Measurements from ENCODE around the gene SIGLEC1. TPM values are rescaled to one million over a fixed set of nuclear protein-coding genes. Genes with fewer than 3 reads are reported as not detected.

The SIGLEC1 gene
- total and polyA plus RNA-seq, 2 of the 8 experiments (the other 6 are each of a cell fraction or from before 2014, with no cell fraction given) = 0.02 TPM; not detected in 1

DNA sequence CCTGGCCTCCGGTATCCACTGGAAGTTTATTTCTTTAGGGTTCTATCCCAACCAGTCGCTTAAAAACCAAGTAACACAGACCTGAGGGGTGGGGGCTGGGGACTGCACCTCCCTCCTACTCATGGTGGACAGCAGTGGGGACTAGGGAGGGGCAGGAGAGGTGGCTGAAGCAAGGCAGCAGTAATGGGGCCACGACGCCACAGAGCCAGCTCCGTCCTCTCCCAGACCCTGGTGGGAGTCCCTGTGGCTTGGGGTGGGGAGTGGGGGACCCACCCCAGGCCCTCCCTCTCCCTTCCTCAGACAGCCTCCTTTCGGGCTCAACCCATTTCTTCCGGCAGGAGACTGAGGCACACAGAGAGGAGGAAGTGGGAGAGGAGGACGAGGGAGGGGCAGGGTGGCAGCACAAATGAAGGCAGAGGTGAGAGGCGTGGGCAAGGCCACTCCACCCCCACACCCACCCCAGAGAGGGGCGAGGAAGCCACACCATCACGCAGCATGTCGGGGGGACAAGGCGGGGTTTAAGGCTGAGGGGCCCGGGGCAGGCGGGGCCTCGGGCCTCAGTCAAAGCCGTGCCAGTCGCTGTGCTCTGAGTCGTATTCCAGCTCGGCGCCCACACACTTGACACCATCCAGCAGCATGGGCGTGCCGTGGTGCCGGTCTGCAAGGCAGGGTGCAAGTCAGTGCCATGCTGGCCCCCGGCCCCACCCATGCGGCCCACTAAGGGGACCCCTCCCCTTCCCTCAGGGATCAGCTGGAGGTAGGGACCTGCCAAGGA, 41.3 kb upstream of the SIGLEC1 start:
- Histone ChIP-seq H3K18ac (ENCODE audit: extremely low read depth, low read length) (no peak overlapping the region), H4K8ac (ENCODE audit: extremely low read depth, insufficient read depth, low read length) (no peak overlapping the region), H3K23ac (ENCODE audit: insufficient read length) (no peak overlapping the region), H3K79me2 (ENCODE audit: control insufficient read depth in 1 of 2, insufficient read depth in 2 of 2, low read length in 2 of 2) (no peaks in the 10 kb centered on the region), H3K14ac (ENCODE audit: insufficient read length) (no peak overlapping the region), H3K4me3 (ENCODE audit: extremely low read depth in 1 of 4, insufficient read depth in 2 of 4, low read depth in 3 of 4, low read length in 4 of 4) (no peak overlapping the region), H4K5ac (ENCODE audit: insufficient read length, low read depth, low read length) (no peak overlapping the region), H2AK5ac (ENCODE audit: low read depth, low read length) (no peak overlapping the region), H2BK15ac (ENCODE audit: low read length) (no peak overlapping the region), H3K4me1 (replicated peaks in 1 of 4; ENCODE audit: control insufficient read depth in 3 of 4, insufficient read depth in 4 of 4, low read length in 3 of 4) (peaks cover 0 to 17% (median 4%) of the 10 kb centered on the region in 4 experiments; a peak in 5 of 7 replicates), H2BK5ac (ENCODE audit: low read depth, low read length) (no peak overlapping the region), H2BK12ac (ENCODE audit: low read depth, low read length) (no peak overlapping the region), H3K9me3 (ENCODE audit: insufficient read depth in 2 of 2, low read depth in 1 of 2, low read length in 1 of 2) (no peaks in the 10 kb centered on the region), H2AFZ (ENCODE audit: low read length) (no peak overlapping the region), H3K23me2 (ENCODE audit: low read depth, low read length) (peaks cover 19% of the 10 kb centered on the region), H3K4ac (replicated peaks; ENCODE audit: insufficient read length, low read depth, low read length) (no peak overlapping the region), H3K27me3 (replicated peaks in 1 of 4; ENCODE audit: control insufficient read depth in 3 of 4, extremely low read depth in 1 of 4, insufficient read depth in 3 of 4, low read length in 3 of 4) (peaks cover 4 to 22% (median 17%) of the 10 kb centered on the region in 4 experiments), H2BK120ac (replicated peaks; ENCODE audit: low read depth, low read length) (no peak overlapping the region), H3K79me1 (ENCODE audit: low read depth, low read length) (no peaks in the 10 kb centered on the region; the same call in 1 of the 2 replicates), H2BK20ac (ENCODE audit: low read length) (no peak overlapping the region), H4K91ac (replicated peaks; ENCODE audit: insufficient read length, low read length) (no peak overlapping the region), H3K4me2 (ENCODE audit: insufficient read depth in 1 of 2, low read depth in 2 of 2, low read length in 2 of 2) (no peak overlapping the region), H4K20me1 (replicated peaks in 1 of 2; ENCODE audit: control insufficient read depth in 1 of 2, insufficient read depth in 2 of 2, low read length in 2 of 2) (peaks cover 6 to 30% of the 10 kb centered on the region in 2 experiments), H3K56ac (replicated peaks; ENCODE audit: insufficient read length, low read depth, low read length) (no peak overlapping the region), H3K36me3 (ENCODE audit: control insufficient read depth in 2 of 4, insufficient read depth in 4 of 4, low read length in 3 of 4) (peaks cover 0 to 9% (median 2%) of the 10 kb centered on the region in 4 experiments; a peak in 6 of 8 replicates), H3K9ac (replicated peaks in 1 of 4; ENCODE audit: extremely low read depth in 1 of 4, low read depth in 3 of 4, low read length in 3 of 4) (no peak overlapping the region), H3K27ac (ENCODE audit: low read depth, low read length) (no peak overlapping the region)
- ChIA-PET CTCF (ENCODE audit: partially characterized antibody) (interaction anchor here (0.6 to 18.6 kb wide), 21 partner anchors 10 to 174 kb away, joined by 3 to 308 read pairs (median 5); partner anchors contain the start of genes ADISSP, AP5S1, HSPA12B and SIGLEC1), POLR2A (ENCODE audit: partially characterized antibody) (interaction anchor here (0.6 to 5.9 kb wide), 9 partner anchors 8 to 76 kb away, joined by 3 to 46 read pairs (median 3); partner anchors contain the start of gene ADISSP)
- FAIRE-seq = no peak
- DNase-seq (ENCODE audit: low read depth in 1 of 2, low spot score in 2 of 2) = no peak
- TF ChIP-seq JUND (IDR thresholded peaks at IDR 0.05; ENCODE audit: low read length) = no peak
- TF ChIP-seq POLR2AphosphoS5 (IDR thresholded peaks at IDR 0.05; ENCODE audit: low read depth, low read length) = 0 out of 2 replicates have a peak, but pooled peaks have one; percentile 42
- 88% methylated on average over 19 of the region's 26 CpGs; no CpG with 5 or more reads in 1 of the 2 experiments for WGBS, 2 experiments (ENCODE audit: extremely low coverage in 1 of 2, insufficient coverage in 1 of 2, insufficient read length in 1 of 2, insufficient replicate concordance in 2 of 2, low coverage in 1 of 2, low lambda C conversion rate in 2 of 2, missing lambda C conversion rate in 1 of 2)

Measured in H1 (cell line).